Middle frontal gyrus (tissue), 1 donor: ENCODE data around the gene OR4A16.

ENCODE experiments used
- DNase-seq: peaks from one replicate; pipeline ENCODE4 v3.0.0-alpha.2; 2015; ENCODE audit warnings: low spot score; ENCODE audit errors: extremely low spot score

Gene OR4A16

GRCh38 chr11:55342901-55343300, at the start of gene OR4A16:
Gene OR4A16 (plus strand): TSS chr11:55343201. CDS start chr11:55343201, 0 bp downstream.
- no peak for DNase-seq

- DNase-seq: no peak
Observed at GRCh38 chr11:55324500-55324899, 18.5 kb upstream of the OR4A16 start.

GRCh38 chr11:55345306-55345705, 2.3 kb downstream of the OR4A16 start:
- no peak for DNase-seq

GRCh38 chr11:55349032-55349431, 6.0 kb downstream of the OR4A16 start:
- DNase-seq: no peak

- DNase-seq: no peak
Observed at GRCh38 chr11:55357560-55358184, 14.7 kb downstream of the OR4A16 start.

GRCh38 chr11:55367674-55368073, 24.7 kb downstream of the OR4A16 start, which contains the start of gene OR4A15:
Gene OR4A15 (plus strand): TSS chr11:55367974. CDS start chr11:55367974, 0 bp downstream.
- no peak for DNase-seq
